ENCODE measurements around the gene FOXRED2. TPM values are rescaled to one million over a fixed set of nuclear protein-coding genes. Genes with fewer than 3 reads are reported as not detected.

FOXRED2 gene
- total and polyA plus RNA-seq, 2 donors (not counting 1 experiment from before 2014, with no cell fraction given), result 0.86 to 7.4 TPM

- ATAC-seq (ENCODE audit: low read depth) (no peak), DNase-seq (no peak)
- H3K36me3 ChIP-seq (replicated peaks in 1 of 2; ENCODE audit: control extremely low read depth in 1 of 2, control insufficient read depth in 1 of 2, extremely low read depth in 1 of 2, insufficient read depth in 2 of 2, low read length in 1 of 2), result peaks cover 0 to 11% of the 10 kb centered on the region in 2 experiments
- Mint-ChIP-seq H3K27ac (no peak overlapping the region), H3K4me1 (peaks cover 9% of the 10 kb centered on the region), H3K9me3 (ENCODE audit: insufficient read depth) (no peaks in the 10 kb centered on the region), H3K27me3 (no peaks in the 10 kb centered on the region), H3K4me3 (peak overlapping the region; percentile 77)
- TF ChIP-seq EZH2 (IDR thresholded peaks at IDR 0.05; ENCODE audit: borderline replicate concordance, insufficient read depth, low read depth, low read length, poor library complexity, severe bottlenecking), result no peak
- TF ChIP-seq CTCF (IDR thresholded peaks at IDR 0.05), result no peak
- H3K4me1 ChIP-seq (ENCODE audit: control insufficient read depth in 2 of 2, insufficient read depth in 2 of 2, low read length in 2 of 2), result peaks cover 10 to 13% of the 10 kb centered on the region in 2 donors
- H3K9me3 ChIP-seq (ENCODE audit: control extremely low read depth in 1 of 3, control insufficient read depth in 2 of 3, insufficient read depth in 1 of 3, low read length in 2 of 3), result peaks cover 0 to 10% (median 0%) of the 10 kb centered on the region in 3 donors
- H3K27me3 ChIP-seq (replicated peaks in 1 of 4; ENCODE audit: control extremely low read depth in 1 of 4, control insufficient read depth in 3 of 4, insufficient read depth in 4 of 4, low read length in 3 of 4), result no peaks in the 10 kb centered on the region
- no peaks in the 10 kb centered on the region for H4K20me1 ChIP-seq (ENCODE audit: control insufficient read depth, insufficient read depth, low read length, poor library complexity, severe bottlenecking)
- CTCF ChIA-PET, result interaction anchor here (1.6 to 1.8 kb wide), 2 partner anchors 20 to 204 kb away, joined by 4 to 5 read pairs; no protein-coding TSS in a partner anchor
- H3K27ac ChIP-seq (ENCODE audit: low read length in 2 of 2), result peak overlapping the region in 1 of 2 donors; percentile 68
- no peaks in the 10 kb centered on the region for H3K79me2 ChIP-seq (ENCODE audit: control insufficient read depth, insufficient read depth, low read length)
- H3K4me3 ChIP-seq (ENCODE audit: control extremely low read depth in 1 of 5, extremely low read depth in 1 of 5, insufficient read depth in 1 of 5, low read depth in 2 of 5, low read length in 4 of 5), result peak overlapping the region in 4 of 5 experiments; percentile 29 to 80 (median 60)
- intact Hi-C loops (cut with micrococcal nuclease), result loop anchor here (2.0 kb wide), 1 partner anchor 23 kb away; the partner anchor contains the start of gene EIF3D
- peak overlapping the region; percentile 92 for H3K4me2 ChIP-seq (replicated peaks; ENCODE audit: low read depth, low read length, poor library complexity, severe bottlenecking)
- H2AFZ ChIP-seq (ENCODE audit: insufficient read depth, low read depth, low read length, poor library complexity, severe bottlenecking), result peak overlapping the region; percentile 71
- peak overlapping the region; percentile 74 for H3K9ac ChIP-seq (ENCODE audit: low read length)
- POLR2A ChIA-PET, result interaction anchor here (0.9 to 1.9 kb wide), 4 partner anchors 12 to 23 kb away, joined by 3 to 12 read pairs (median 6); partner anchors contain the start of gene EIF3D
- 98% methylated on average over 57 of the region's 60 CpGs for WGBS (ENCODE audit: insufficient coverage)
Observed at GRCh38 chr22:36505998-36506635, 723 bp downstream of the FOXRED2 start.

Data from B cell (primary cell).